ENCODE data around the gene NT5DC4. TPM values are rescaled to one million over a fixed set of nuclear protein-coding genes. Genes with fewer than 3 reads are reported as not detected.

NT5DC4 gene
- total RNA-seq, 1 donor = not detected

- H3K79me2 ChIP-seq (ENCODE audit: insufficient read depth, low read length) = no peaks in the 10 kb centered on the region
- H3K27me3 ChIP-seq (ENCODE audit: insufficient read depth, low read length) = no peaks in the 10 kb centered on the region
- no peak overlapping the region for H2AFZ ChIP-seq (ENCODE audit: low read length)
- H3K27ac ChIP-seq (ENCODE audit: low read depth, low read length) = no peak overlapping the region
- no peaks in the 10 kb centered on the region for H3K4me1 ChIP-seq (ENCODE audit: insufficient read depth, low read length)
- no peaks in the 10 kb centered on the region for H3K36me3 ChIP-seq (ENCODE audit: insufficient read depth, low read length)
- no peaks in the 10 kb centered on the region for H4K20me1 ChIP-seq (ENCODE audit: insufficient read depth, low read length)
- DNase-seq (ENCODE audit: insufficient read length, low spot score, missing footprints) = peak; percentile 34
- no peak overlapping the region for H3K4me3 ChIP-seq (ENCODE audit: insufficient read depth, low read length)
- no peak overlapping the region for H3K4me2 ChIP-seq (ENCODE audit: insufficient read depth, low read length)
- no peaks in the 10 kb centered on the region for H3K9me3 ChIP-seq (ENCODE audit: low read depth, low read length)
- TF ChIP-seq CTCF (IDR thresholded peaks at IDR 0.05; ENCODE audit: extremely low read depth, low read depth, low read length) = no peak
These were observed 56.2 kb downstream of the NT5DC4 start for GRCh38 chr2:112777036-112777435.

- H3K4me2 ChIP-seq (ENCODE audit: insufficient read depth, low read length) = no peak overlapping the region
- H3K36me3 ChIP-seq (ENCODE audit: insufficient read depth, low read length) = no peaks in the 10 kb centered on the region
- peaks cover 10% of the 10 kb centered on the region for H3K4me1 ChIP-seq (ENCODE audit: insufficient read depth, low read length)
- no peak overlapping the region for H3K4me3 ChIP-seq (ENCODE audit: insufficient read depth, low read length)
- no peaks in the 10 kb centered on the region for H3K27me3 ChIP-seq (ENCODE audit: insufficient read depth, low read length)
- DNase-seq (ENCODE audit: insufficient read length, low spot score, missing footprints) = no peak
- H4K20me1 ChIP-seq (ENCODE audit: insufficient read depth, low read length) = no peaks in the 10 kb centered on the region
- H2AFZ ChIP-seq (ENCODE audit: low read length) = no peak overlapping the region
- TF ChIP-seq CTCF (IDR thresholded peaks at IDR 0.05; ENCODE audit: extremely low read depth, low read depth, low read length) = no peak
- H3K27ac ChIP-seq (ENCODE audit: low read depth, low read length) = no peak overlapping the region
- H3K9me3 ChIP-seq (ENCODE audit: low read depth, low read length) = no peaks in the 10 kb centered on the region
- H3K79me2 ChIP-seq (ENCODE audit: insufficient read depth, low read length) = no peaks in the 10 kb centered on the region
These were observed 58.8 kb downstream of the NT5DC4 start for GRCh38 chr2:112779598-112779997.

- H3K4me3 ChIP-seq (ENCODE audit: insufficient read depth, low read length) = no peak overlapping the region
- H3K9me3 ChIP-seq (ENCODE audit: low read depth, low read length) = no peaks in the 10 kb centered on the region
- no peak overlapping the region for H2AFZ ChIP-seq (ENCODE audit: low read length)
- H3K27ac ChIP-seq (ENCODE audit: low read depth, low read length) = no peak overlapping the region
- no peak overlapping the region for H3K4me2 ChIP-seq (ENCODE audit: insufficient read depth, low read length)
- H4K20me1 ChIP-seq (ENCODE audit: insufficient read depth, low read length) = no peaks in the 10 kb centered on the region
- H3K36me3 ChIP-seq (ENCODE audit: insufficient read depth, low read length) = no peaks in the 10 kb centered on the region
- H3K4me1 ChIP-seq (ENCODE audit: insufficient read depth, low read length) = peaks cover 10% of the 10 kb centered on the region
- no peaks in the 10 kb centered on the region for H3K79me2 ChIP-seq (ENCODE audit: insufficient read depth, low read length)
- no peak for TF ChIP-seq CTCF (IDR thresholded peaks at IDR 0.05; ENCODE audit: extremely low read depth, low read depth, low read length)
- DNase-seq (ENCODE audit: insufficient read length, low spot score, missing footprints) = no peak
- H3K27me3 ChIP-seq (ENCODE audit: insufficient read depth, low read length) = no peaks in the 10 kb centered on the region
These were observed 61.5 kb downstream of the NT5DC4 start for GRCh38 chr2:112782234-112782799.

GRCh38 chr2:112783187-112783714 lies 62.4 kb downstream of the NT5DC4 start:
- no peak for TF ChIP-seq CTCF (IDR thresholded peaks at IDR 0.05; ENCODE audit: extremely low read depth, low read depth, low read length)
- Histone ChIP-seq H3K36me3 (ENCODE audit: insufficient read depth, low read length) (no peaks in the 10 kb centered on the region), H3K9me3 (ENCODE audit: low read depth, low read length) (no peaks in the 10 kb centered on the region), H3K27me3 (ENCODE audit: insufficient read depth, low read length) (no peaks in the 10 kb centered on the region), H3K79me2 (ENCODE audit: insufficient read depth, low read length) (no peaks in the 10 kb centered on the region), H3K4me3 (ENCODE audit: insufficient read depth, low read length) (no peak overlapping the region), H4K20me1 (ENCODE audit: insufficient read depth, low read length) (no peaks in the 10 kb centered on the region), H3K27ac (ENCODE audit: low read depth, low read length) (no peak overlapping the region), H2AFZ (ENCODE audit: low read length) (no peak overlapping the region), H3K4me2 (ENCODE audit: insufficient read depth, low read length) (no peak overlapping the region), H3K4me1 (ENCODE audit: insufficient read depth, low read length) (peaks cover 10% of the 10 kb centered on the region)
- no peak for DNase-seq (ENCODE audit: insufficient read length, low spot score, missing footprints)

Measured in osteoblast (primary cell).